PC-9 (cell line): Measurements from ENCODE around the gene CNTFR. TPM values are rescaled to one million over a fixed set of nuclear protein-coding genes. Genes with fewer than 3 reads are reported as not detected.

Source experiments
- BruUV-seq: library from RNA; stranded (reverse); fragments of 400-500 nt; replicated peaks from 2 replicates; lab custom pipeline; 2021; lab: Mats Ljungman, UMichigan
- CTCF ChIA-PET: fragments of 300-600 bp; sonication (Branson Sonifier 250); formaldehyde crosslinking; loops from one replicate; lab custom pipeline; 2022; ENCODE audit warnings: antibody characterized with exemption; lab: Charles Lee
- POLR2A ChIA-PET: fragments of 300-600 bp; sonication (Branson Sonifier 250); formaldehyde crosslinking; loops from one replicate; lab custom pipeline; 2022; ENCODE audit warnings: antibody characterized with exemption; ENCODE audit not compliant: unreplicated experiment; lab: Charles Lee
- DNase-seq, 2 experiments: peaks; one replicate each; pipeline versions ENCODE4 v3.0.0 to v3.0.0-alpha.2; 2015 to 2022; ENCODE audit warnings: mixed read lengths in 1 of 2
- H2AFZ ChIP-seq: fragments of 200-600 bp; sonication (generic); 2 replicates; pipeline ENCODE4 v1.8.1; 2017; ENCODE audit warnings: antibody characterized with exemption
- H3F3A ChIP-seq: fragments of 200-600 bp; sonication (generic); 2 replicates; pipeline ENCODE4 v1.8.1; 2017; ENCODE audit warnings: antibody characterized with exemption, mild to moderate bottlenecking, low read depth; ENCODE audit not compliant: insufficient read depth
- H3K27ac ChIP-seq: fragments of 200-600 bp; sonication (generic); 2 replicates; pipeline ENCODE4 v1.6.1; 2016; ENCODE audit warnings: mixed run types
- H3K27me3 ChIP-seq: fragments of 200-600 bp; sonication (generic); 2 replicates; pipeline ENCODE4 v1.6.1; 2016; ENCODE audit warnings: low read depth, mixed run types; ENCODE audit not compliant: insufficient read depth
- H3K36me3 ChIP-seq: fragments of 200-600 bp; sonication (generic); 2 replicates; pipeline ENCODE4 v1.6.1; 2016; ENCODE audit warnings: low read depth, mixed run types
- H3K4me1 ChIP-seq: fragments of 200-600 bp; sonication (generic); replicated peaks from 2 replicates; pipeline ENCODE4 v1.6.1; 2016; ENCODE audit warnings: mixed run types; ENCODE audit not compliant: insufficient read depth
- H3K4me2 ChIP-seq: fragments of 200-600 bp; sonication (generic); 2 replicates; pipeline ENCODE4 v1.6.1; 2017; ENCODE audit warnings: mixed run types
- H3K4me3 ChIP-seq: fragments of 200-600 bp; sonication (generic); 2 replicates; pipeline ENCODE4 v1.6.1; 2016; ENCODE audit warnings: mixed run types
- H3K79me2 ChIP-seq: fragments of 200-600 bp; sonication (generic); 2 replicates; pipeline ENCODE4 v1.6.1; 2017; ENCODE audit warnings: low read depth, mixed run types
- H3K9me2 ChIP-seq: fragments of 200-600 bp; sonication (generic); 2 replicates; pipeline ENCODE4 v1.8.1; 2017; ENCODE audit warnings: mild to moderate bottlenecking; ENCODE audit not compliant: insufficient read depth
- H3K9me3 ChIP-seq: fragments of 200-600 bp; sonication (generic); 2 replicates; pipeline ENCODE4 v1.8.1; 2016; ENCODE audit warnings: low read depth; ENCODE audit not compliant: insufficient read depth
- H4K20me1 ChIP-seq: fragments of 200-600 bp; sonication (generic); 2 replicates; pipeline ENCODE4 v1.8.1; 2017; ENCODE audit not compliant: insufficient read depth
- CTCF ChIP-seq: fragments of 200-600 bp; sonication (generic); conservative IDR thresholded peaks from 2 replicates; pipeline ENCODE4 v1.6.1; 2017; ENCODE audit warnings: mixed run types, antibody characterized with exemption, mild to moderate bottlenecking, moderate library complexity
- EZH2 ChIP-seq: fragments of 200-600 bp; sonication (generic); IDR thresholded peaks from 2 replicates; pipeline ENCODE4 v1.8.0; 2017; ENCODE audit warnings: antibody characterized with exemption, low read depth
- intact Hi-C: fragments of 100-400 bp; cut with micrococcal nuclease; formaldehyde crosslinking; loops from one replicate; pipeline ENCODE4 v1.10.0; 2022; ENCODE audit not compliant: unreplicated experiment
- total RNA-seq: library from RNA; stranded (reverse); gene quantifications from 2 replicates; pipeline ENCODE4 v1.2.3, GENCODE V29; 2021

CNTFR gene
- total RNA-seq, 1 experiment from 2014 or later = not detected

GRCh38 chr9:34555936-34556525 is 33.5 kb downstream of the CNTFR start:
- no peaks in the 10 kb centered on the region for H3F3A ChIP-seq
- H3K9me3 ChIP-seq = no peaks in the 10 kb centered on the region
- BruUV-seq = no TSS peak
- no peaks in the 10 kb centered on the region for H3K4me1 ChIP-seq
- intact Hi-C loops = no loop called here
- H3K4me3 ChIP-seq = no peak overlapping the region
- CTCF ChIA-PET = no interaction called here
- no peaks in the 10 kb centered on the region for H3K79me2 ChIP-seq
- peaks cover 42% of the 10 kb centered on the region for H3K27me3 ChIP-seq
- H3K4me2 ChIP-seq = no peak overlapping the region
- no peak overlapping the region for H3K27ac ChIP-seq
- POLR2A ChIA-PET = no interaction called here
- no peak for DNase-seq
- H3K9me2 ChIP-seq = no peaks in the 10 kb centered on the region
- no peak for TF ChIP-seq CTCF
- no peak for TF ChIP-seq EZH2
- H2AFZ ChIP-seq = no peak overlapping the region
- no peaks in the 10 kb centered on the region for H4K20me1 ChIP-seq
- H3K36me3 ChIP-seq = no peaks in the 10 kb centered on the region

- no peaks in the 10 kb centered on the region for H3K4me1 ChIP-seq
- no peaks in the 10 kb centered on the region for H3F3A ChIP-seq
- intact Hi-C loops = no loop called here
- no peak overlapping the region for H3K4me2 ChIP-seq
- no peak overlapping the region for H2AFZ ChIP-seq
- no peak for DNase-seq
- peaks cover 46% of the 10 kb centered on the region for H3K27me3 ChIP-seq
- no peak overlapping the region for H3K27ac ChIP-seq
- ChIA-PET POLR2A (no interaction called here), CTCF (no interaction called here)
- TF ChIP-seq EZH2 (no peak), CTCF (no peak)
- H3K9me3 ChIP-seq = no peaks in the 10 kb centered on the region
- no peaks in the 10 kb centered on the region for H3K9me2 ChIP-seq
- no peaks in the 10 kb centered on the region for H4K20me1 ChIP-seq
- H3K4me3 ChIP-seq = no peak overlapping the region
- no peaks in the 10 kb centered on the region for H3K79me2 ChIP-seq
- no TSS peak for BruUV-seq
- H3K36me3 ChIP-seq = no peaks in the 10 kb centered on the region
These were observed 34.0 kb downstream of the CNTFR start for GRCh38 chr9:34555500-34555899.

- Histone ChIP-seq H3K79me2 (no peaks in the 10 kb centered on the region), H3K36me3 (no peaks in the 10 kb centered on the region), H3K4me1 (no peaks in the 10 kb centered on the region), H3K9me2 (no peaks in the 10 kb centered on the region), H3F3A (no peaks in the 10 kb centered on the region), H3K27me3 (peaks cover 48% of the 10 kb centered on the region), H3K4me2 (no peak overlapping the region), H3K4me3 (no peak overlapping the region), H2AFZ (no peak overlapping the region), H4K20me1 (no peaks in the 10 kb centered on the region), H3K27ac (no peak overlapping the region), H3K9me3 (no peaks in the 10 kb centered on the region)
- intact Hi-C loops = no loop called here
- ChIA-PET CTCF (no interaction called here), POLR2A (no interaction called here)
- TF ChIP-seq EZH2 (no peak), CTCF (no peak)
- no peak for DNase-seq
- no TSS peak for BruUV-seq
These were observed 34.5 kb downstream of the CNTFR start for GRCh38 chr9:34555002-34555348.
